Fibroblast of skin of left quadriceps (primary cell): ENCODE data around the gene DLGAP1.

Experiments
- DNase-seq, 2 experiments: peaks; one replicate each; pipeline ENCODE4 v3.0.0-alpha.2; 2013; ENCODE audit warnings: low read depth in 2 of 2

Gene DLGAP1

GRCh38 chr18:4172196-4173100 lies 282.7 kb downstream of the DLGAP1 start:
- no peak for DNase-seq

DNA sequence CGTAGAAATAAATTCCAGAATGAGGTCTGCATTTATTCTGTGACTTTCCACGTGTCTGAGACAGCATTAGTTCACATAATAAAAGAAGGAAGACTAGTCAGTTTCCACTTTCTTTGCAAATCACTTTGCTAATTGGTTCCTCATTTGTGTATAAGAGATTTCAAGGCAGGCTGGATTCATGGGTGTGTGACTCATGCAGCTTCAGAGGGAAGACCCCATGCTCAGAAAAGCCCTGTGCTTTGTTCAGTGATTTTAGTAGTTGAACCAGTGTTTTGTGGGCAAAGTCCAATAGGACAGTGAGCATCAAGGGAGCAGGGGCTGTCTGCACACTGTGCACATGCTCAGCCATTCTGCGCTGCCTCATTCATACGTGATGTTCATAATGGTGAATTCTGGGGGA lies 297.8 kb downstream of the DLGAP1 start:
- DNase-seq, result no peak

DNA sequence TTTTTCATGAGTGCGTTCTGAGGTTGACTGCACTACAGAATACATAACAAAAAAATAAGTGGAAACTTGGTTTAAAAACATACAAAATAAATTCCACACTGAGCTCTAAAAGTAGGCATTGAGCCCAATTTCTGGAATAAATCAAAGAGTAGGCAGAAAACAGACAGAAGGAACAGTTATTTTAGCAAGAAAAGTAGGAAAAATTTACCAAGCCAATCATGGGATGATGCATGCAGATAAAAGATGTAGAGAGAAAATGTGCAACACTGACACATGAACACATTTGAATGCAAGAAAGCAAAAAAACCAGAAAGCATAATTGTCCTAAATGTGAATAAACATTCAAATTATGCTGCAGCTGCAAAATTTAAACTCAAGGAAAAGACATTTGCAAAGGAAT lies 308.3 kb downstream of the DLGAP1 start:
- DNase-seq, result no peak

DNA sequence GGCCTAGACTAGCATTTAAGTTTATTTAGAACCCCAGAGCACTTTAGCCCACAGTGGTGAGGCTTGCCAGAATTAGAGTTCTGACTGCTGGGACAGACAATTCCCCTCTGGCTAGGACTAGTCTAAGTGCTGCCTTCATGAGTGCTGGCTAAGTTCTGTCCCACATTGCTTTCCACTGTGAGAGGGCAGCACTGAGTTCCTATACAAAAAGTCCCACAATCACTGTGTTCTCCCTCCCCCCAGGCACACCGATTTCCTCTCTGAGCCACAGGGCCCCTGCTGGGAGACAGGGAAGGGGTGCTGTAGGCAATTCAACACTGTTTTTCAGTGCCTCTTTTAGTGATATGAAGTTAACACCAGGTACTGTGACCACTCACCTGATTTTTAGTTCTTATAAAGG lies 310.9 kb downstream of the DLGAP1 start:
- DNase-seq, result no peak

DNA sequence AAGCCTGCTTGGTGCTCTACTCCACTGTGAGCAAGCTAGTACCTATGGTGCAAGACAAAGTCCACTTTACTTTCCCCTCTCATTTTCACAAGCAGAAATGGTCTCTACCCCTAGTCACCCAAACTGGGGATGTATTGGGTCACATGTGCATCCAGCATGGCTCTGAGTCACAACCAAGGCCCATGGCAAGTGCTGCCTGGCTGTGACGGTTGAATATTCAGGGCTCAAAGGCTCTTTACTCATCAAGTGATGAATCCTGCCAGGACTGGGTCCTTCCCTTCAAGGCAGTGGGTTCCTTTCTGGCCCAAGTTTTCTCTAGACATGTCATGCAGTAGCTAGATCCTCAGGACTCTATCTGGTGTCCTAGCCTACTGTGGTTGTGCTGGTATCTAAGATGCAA lies 311.5 kb downstream of the DLGAP1 start:
- no peak for DNase-seq

DNA sequence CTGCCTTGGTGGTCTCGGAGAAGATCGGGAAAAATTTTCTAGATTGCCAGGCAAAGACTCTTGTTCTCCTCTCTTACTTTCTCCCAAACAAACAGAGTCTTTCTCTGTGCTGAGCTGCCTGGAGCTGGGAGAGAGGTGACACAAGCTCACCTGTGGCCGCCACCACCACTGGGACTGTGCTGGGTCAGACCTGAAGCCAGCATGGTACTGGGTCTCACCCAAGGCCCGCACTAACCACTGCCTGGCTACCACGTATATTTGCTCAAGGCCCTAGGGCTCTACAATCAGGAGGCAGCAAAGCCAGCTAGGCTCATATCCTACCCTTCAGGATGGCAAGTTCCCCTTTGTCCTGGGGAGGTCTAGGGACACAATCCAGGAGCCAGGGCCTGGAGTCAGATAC lies 312.2 kb downstream of the DLGAP1 start:
- no peak for DNase-seq

DNA sequence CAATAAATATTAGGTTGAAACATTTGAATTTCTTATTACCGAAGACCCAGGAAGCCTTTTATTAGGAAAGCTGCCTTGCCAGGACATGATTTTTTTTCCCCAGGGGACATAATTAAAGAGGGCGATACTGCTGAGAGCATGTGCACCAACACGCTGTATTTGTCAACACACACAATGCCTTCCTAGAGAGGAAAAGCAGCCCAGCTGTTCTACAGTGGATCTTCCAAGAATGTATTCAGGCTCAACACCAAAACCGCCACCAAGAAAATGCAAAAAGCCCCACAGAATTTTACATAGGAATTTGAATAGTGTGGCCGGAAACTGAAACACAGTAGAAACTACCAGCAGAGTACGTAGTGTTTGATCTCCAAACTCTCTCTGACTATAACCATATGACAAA lies 320.4 kb downstream of the DLGAP1 start:
- no peak for DNase-seq

GRCh38 chr18:4130734-4131719 lies 324.1 kb downstream of the DLGAP1 start:
- DNase-seq, result no peak

- no peak for DNase-seq
Observed at GRCh38 chr18:4126939-4127338, 328.2 kb downstream of the DLGAP1 start.

- no peak for DNase-seq
Observed at GRCh38 chr18:4125627-4126230, 329.4 kb downstream of the DLGAP1 start.

- peak; percentile 78 to 79 for DNase-seq
Observed at GRCh38 chr18:4125224-4125623, 329.9 kb downstream of the DLGAP1 start.

DNA sequence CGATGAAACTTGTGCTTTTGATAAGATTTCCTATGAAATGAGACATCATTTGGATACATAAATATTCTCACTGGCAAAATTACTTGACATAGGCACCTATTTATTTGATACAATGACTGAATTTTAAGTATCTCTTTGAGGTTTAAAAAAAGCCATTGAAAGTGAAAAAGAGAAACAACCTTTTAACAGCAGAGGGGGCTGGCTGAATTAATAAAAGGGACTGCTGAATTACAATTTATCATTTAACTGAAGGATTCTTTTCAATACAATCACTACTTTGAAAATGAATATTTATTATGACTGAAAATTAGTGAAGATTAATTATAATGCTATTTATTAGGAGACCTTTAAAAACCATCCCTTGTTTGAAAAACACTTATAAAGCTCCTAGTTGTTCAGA lies 335.3 kb downstream of the DLGAP1 start:
- no peak for DNase-seq

DNA sequence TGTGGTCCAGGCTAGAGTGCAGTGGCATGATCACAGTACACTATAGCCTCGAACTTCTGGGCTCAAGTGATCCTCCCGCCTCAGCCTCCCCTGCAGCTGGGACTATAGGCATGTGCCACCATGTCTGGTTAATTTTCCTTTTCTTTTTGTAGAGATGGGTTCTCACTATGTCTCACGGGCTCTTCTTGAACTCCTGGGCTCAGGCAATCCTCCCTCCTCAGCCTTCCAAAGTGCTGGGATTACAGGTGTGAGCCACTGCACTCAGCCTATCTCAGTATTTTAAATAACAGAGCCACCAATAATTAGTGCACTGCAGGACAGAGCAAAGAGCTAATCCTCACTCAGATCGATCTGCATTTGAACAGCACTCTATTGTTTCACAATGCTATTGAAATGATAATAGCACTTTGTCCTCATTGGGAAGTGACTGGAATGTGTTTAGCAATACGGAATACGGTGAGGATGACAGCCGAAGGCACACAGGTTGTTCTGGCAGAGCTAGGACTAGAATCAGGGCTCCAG lies 335.9 kb downstream of the DLGAP1 start:
- DNase-seq, result no peak

DNA sequence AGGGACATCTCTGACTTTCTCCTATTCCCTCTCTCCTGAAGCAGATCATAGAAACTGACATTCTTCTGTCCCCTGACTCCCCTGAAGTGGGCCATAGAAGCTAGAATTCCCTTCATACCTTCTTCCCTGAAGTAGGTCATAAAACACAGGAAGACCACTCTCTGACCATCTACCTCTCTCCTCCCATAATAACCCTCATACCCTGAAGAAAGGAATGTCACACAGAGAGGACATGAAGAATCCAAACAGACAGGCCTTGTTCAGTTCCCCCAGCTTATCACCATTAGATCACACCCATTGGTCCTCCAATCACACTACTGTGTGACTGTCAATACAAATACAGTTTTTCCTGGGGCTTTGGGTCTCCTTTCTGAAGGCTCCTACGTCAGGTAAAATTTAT lies 347.1 kb downstream of the DLGAP1 start:
- no peak for DNase-seq

- DNase-seq, result no peak
Observed at GRCh38 chr18:4107049-4107467, 348.0 kb downstream of the DLGAP1 start.

DNA sequence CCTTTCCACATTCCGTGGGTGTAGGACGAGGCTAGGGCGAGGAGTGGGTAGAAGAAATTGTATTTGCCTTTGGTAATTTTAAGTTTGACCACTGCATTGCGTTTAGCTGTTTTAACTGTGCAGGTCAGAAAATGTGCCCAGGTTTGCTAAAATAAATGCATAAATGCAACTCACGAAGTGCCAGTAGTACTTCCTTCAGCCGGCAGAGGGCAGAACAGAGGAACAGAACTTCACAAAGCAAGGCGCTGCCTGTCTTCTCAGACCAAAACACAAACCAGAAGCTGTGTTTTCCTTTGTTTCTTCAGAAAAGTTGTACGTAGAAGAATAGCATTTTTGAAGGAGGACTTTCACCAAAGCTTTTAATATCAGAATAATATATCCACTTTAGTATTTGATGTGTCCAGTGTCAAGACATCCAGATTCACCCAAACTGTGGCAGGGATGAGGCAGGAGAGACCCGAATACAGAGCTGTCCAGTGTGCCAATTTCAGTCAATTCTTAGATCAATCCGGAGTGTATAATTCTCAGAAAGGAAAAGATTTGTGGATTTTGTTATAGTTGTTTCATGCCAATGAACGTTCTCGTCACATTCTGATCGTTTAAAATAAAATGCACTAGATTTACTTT lies 348.6 kb downstream of the DLGAP1 start:
- DNase-seq, result peak; percentile 27 to 29

DNA sequence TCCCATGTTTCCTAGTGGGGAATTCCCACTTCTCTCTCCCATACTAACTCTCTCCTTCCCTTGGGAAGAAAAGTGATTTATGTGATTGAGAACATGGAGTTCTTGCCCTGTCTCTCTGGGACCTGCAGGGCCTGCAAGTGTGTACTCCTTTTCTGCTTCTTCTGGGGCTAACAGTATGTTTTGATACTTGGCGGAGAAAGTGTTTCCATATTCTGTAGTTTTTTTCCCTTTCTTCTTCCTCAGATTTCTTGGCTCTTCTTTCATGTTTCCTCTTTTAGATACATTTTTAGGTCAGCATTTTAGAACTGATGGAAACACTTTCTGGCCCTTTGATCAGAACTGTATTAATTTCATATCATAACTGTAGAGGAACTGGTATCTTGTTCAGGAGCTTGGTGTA lies 352.2 kb downstream of the DLGAP1 start:
- DNase-seq, result no peak

DNA sequence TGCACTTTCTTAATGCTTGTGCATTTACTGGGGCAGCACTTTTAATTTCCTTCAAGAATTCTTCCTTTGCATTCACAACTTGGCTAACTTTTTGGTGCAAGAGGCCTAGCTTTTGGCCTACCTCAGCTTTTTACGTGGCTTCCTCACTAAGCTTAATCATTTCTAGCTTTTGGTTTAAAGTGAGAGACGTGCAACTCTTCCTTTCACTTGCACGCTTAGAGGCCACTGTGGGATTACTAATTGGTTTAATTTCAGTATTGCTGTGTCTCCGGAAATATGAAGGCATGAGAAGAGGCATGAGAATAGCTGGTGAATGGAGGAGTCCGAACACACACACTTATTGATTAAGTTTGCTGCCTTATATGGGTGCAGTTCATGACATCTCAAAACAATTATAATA lies 354.1 kb downstream of the DLGAP1 start:
- no peak for DNase-seq

DNA sequence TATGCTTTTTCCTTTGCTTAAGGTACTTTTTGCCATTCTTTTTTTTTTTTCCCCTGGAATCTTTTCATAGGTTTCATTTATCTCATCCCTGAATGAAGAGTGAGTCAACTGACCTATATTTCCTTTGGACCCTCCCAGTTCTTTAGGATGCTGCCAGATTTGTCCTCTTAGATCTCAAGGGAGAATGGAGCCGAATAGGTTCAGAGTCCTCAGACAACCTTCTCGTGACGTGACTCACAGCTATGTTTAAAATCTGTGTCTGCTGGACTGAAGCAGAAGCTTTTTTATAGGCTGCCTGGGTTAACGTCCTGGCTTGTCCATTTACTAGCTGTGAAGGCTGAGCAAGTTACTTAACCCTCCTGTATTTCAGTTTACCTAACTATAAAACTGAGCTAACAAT lies 358.6 kb downstream of the DLGAP1 start:
- peak; percentile 64 to 66 for DNase-seq

GRCh38 chr18:4093676-4094075 lies 361.4 kb downstream of the DLGAP1 start:
- no peak for DNase-seq

DNA sequence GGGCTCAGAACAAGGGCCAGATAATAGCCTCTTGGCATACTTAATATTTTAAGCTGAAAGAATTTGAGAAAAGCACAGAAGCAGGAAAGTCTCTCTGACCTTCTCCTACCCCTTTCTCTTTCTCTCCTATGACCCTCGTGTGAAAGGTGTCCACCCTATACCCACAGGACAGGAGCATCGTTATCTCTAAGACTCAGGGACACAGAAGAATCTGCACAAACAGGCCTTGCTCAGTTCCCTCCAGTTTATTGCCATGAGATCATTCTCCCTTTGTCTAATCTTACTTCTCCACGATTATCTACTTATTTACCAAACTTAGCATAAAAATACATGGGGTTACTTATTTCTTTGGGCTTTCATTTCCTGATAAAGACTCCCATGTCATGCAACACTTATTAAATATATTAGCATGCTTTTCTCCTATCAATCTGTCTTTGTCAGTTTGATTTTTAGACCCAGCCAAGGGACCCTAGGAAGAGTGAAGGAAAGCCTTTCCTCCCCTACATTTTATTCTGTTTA lies 370.7 kb downstream of the DLGAP1 start:
- DNase-seq, result no peak
